Motor neuron (in vitro differentiated cells): ENCODE results near the gene FBXW5. TPM values are rescaled to one million over a fixed set of nuclear protein-coding genes. Genes with fewer than 3 reads are reported as not detected.

Source experiments
- ATAC-seq, 8 experiments: fragments of 200-7000 bp; cut with Tn5 transposase; replicated peaks in 6 of 8; 2 replicates each; pipeline ENCODE4 v1.8.0; 2021; ENCODE audit warnings: mild to moderate bottlenecking in 8 of 8, moderate library complexity in 8 of 8
- H3K27ac ChIP-seq, 2 donors: fragments of 250-450 bp; sonication (Bioruptor Pico); 2 replicates each; pipeline ENCODE4 v1.9.0; 2021; ENCODE audit warnings: antibody characterized with exemption in 2 of 2, mild to moderate bottlenecking in 2 of 2, moderate library complexity in 1 of 2
- H3K4me1 ChIP-seq, 2 donors: fragments of 250-450 bp; sonication (Bioruptor Pico); replicated peaks in 1 of 2; 2 replicates each; pipeline ENCODE4 v1.6.1; 2021; ENCODE audit warnings: antibody characterized with exemption in 2 of 2, mild to moderate bottlenecking in 2 of 2, moderate library complexity in 1 of 2
- H3K4me3 ChIP-seq, 5 donors: fragments of 250-450 bp; sonication (Bioruptor Pico); 2 replicates each; pipeline ENCODE4 v1.9.0; 2021; ENCODE audit warnings: antibody characterized with exemption in 5 of 5, mild to moderate bottlenecking in 5 of 5, moderate library complexity in 4 of 5
- WGBS, 10 experiments: fragments of 450-650 bp; shearing (Covaris generic); methylation state at CpG; one replicate each; pipeline ENCODE4 v1.0.0; 2022; 5-methylcytosine and 5-hydroxymethylcytosine counted together
- in situ Hi-C, 9 experiments: fragments of 400-800 bp; cut with MboI; loops; one replicate each; pipeline ENCODE4 v1.15.0; 2021; ENCODE audit warnings: low sequenced_read_pairs in 9 of 9, low pct_unique_long_range_greater_than_20kb in 2 of 9; ENCODE audit not compliant: unreplicated experiment in 9 of 9
- total RNA-seq, 8 experiments: library from RNA; unstranded; fragments of 300-600 nt; gene quantifications; 2 replicates each; pipeline versions ENCODE4 v1.2.3 to v1.2.4, GENCODE V29; 2022

FBXW5 gene
- total RNA-seq, 8 experiments from 2014 or later: 34.1 to 115 (median 45.3) TPM

DNA sequence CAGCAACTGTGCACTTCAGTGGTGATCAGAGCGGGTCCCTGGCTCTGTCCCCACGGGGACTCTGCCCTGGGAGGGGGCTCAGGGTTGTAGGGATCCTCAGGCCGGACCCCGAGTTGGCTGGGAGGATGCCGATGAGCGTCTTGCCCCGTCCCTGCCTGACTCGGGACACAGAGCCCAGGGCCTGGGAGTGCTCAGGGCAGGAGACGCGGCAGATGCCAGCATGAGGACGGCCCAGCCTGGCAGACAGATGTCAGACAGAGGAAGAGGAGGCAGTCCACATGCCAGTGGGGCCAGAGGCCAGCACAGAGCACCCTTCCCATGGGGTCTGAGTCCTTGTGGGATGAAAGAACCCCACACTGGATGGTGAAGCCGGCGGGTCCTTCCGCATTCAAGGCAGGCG is 18.8 kb upstream of the FBXW5 start:
- in situ Hi-C loops: no loop called here
- WGBS, 10 experiments: 64 to 90% (median 83%) methylated on average over 2 to 8 of the region's 15 CpGs; no CpG with 5 or more reads in 4 of the 10 experiments
- no peak overlapping the region for H3K27ac ChIP-seq
- no peak for ATAC-seq
- H3K4me3 ChIP-seq: no peak overlapping the region
- peaks cover 16 to 23% of the 10 kb centered on the region in 2 donors for H3K4me1 ChIP-seq

- 63 to 90% methylated on average over 2 to 4 of the region's 11 CpGs; no CpG with 5 or more reads in 8 of the 10 experiments for WGBS, 10 experiments
- peak in 1 of 8 experiments; percentile 43 for ATAC-seq
- in situ Hi-C loops: no loop called here
These were observed 18.2 kb upstream of the FBXW5 start for GRCh38 chr9:136962701-136963248.

DNA sequence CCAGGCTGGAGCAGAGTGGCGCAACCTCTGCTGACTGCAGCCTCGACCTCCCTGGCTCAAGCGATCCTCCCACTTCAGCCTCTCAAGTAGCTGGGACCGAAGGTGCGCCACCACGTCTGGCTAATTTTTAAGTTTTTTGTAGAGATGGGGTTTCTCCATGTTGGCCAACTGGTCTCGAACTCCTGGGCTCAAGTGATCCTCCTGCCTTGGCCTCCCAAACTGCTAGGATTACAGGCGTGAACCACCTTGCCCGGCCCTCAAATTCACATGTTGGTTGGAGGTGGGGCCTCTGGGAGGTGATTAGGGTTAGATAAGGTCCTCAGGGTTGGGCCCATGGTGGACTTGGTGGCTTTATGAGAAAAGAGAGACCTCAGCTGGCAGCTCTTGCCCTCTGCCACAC is 17.6 kb upstream of the FBXW5 start:
- ATAC-seq: no peak
- WGBS, 10 experiments: 90 to 100% (median 91%) methylated on average over 2 to 4 of the region's 9 CpGs; no CpG with 5 or more reads in 7 of the 10 experiments
- in situ Hi-C loops: no loop called here
- no peak overlapping the region for H3K4me3 ChIP-seq
- peaks cover 10 to 18% of the 10 kb centered on the region in 2 donors for H3K4me1 ChIP-seq
- no peak overlapping the region for H3K27ac ChIP-seq

More at GRCh38 chr9:136962701-136963248, 18.2 kb upstream of the FBXW5 start:
- Histone ChIP-seq H3K4me3 (no peak overlapping the region), H3K27ac (no peak overlapping the region), H3K4me1 (peaks cover 10 to 18% of the 10 kb centered on the region in 2 donors)

GRCh38 chr9:136961279-136962065 is 16.9 kb upstream of the FBXW5 start:
- in situ Hi-C loops: no loop called here
- Histone ChIP-seq H3K4me1 (peaks cover 8 to 17% of the 10 kb centered on the region in 2 donors), H3K4me3 (no peak overlapping the region), H3K27ac (peak overlapping the region in 1 of 2 donors; percentile 29)
- 40 to 100% (median 51%) methylated on average over 1 to 8 of the region's 23 CpGs; no CpG with 5 or more reads in 5 of the 10 experiments for WGBS, 10 experiments
- peak; percentile 26 to 91 (median 75) for ATAC-seq

- H3K4me3 ChIP-seq: no peak overlapping the region
- WGBS, 10 experiments: 89 to 100% methylated on average over 1 to 5 of the region's 15 CpGs; no CpG with 5 or more reads in 8 of the 10 experiments
- ATAC-seq: no peak
- peaks cover 3 to 12% of the 10 kb centered on the region in 2 donors for H3K4me1 ChIP-seq
- H3K27ac ChIP-seq: peak overlapping the region in 1 of 2 donors; percentile 29
- in situ Hi-C loops: no loop called here
These were observed 16.4 kb upstream of the FBXW5 start for GRCh38 chr9:136960938-136961275.

- peaks cover 0 to 8% of the 10 kb centered on the region in 2 donors for H3K4me1 ChIP-seq
- no peak overlapping the region for H3K4me3 ChIP-seq
- 100% methylated on average over 1 of the region's 19 CpGs; no CpG with 5 or more reads in 9 of the 10 experiments for WGBS, 10 experiments
- in situ Hi-C loops: no loop called here
- ATAC-seq: no peak
- no peak overlapping the region for H3K27ac ChIP-seq
These were observed 15.8 kb upstream of the FBXW5 start for GRCh38 chr9:136960212-136960937.

DNA sequence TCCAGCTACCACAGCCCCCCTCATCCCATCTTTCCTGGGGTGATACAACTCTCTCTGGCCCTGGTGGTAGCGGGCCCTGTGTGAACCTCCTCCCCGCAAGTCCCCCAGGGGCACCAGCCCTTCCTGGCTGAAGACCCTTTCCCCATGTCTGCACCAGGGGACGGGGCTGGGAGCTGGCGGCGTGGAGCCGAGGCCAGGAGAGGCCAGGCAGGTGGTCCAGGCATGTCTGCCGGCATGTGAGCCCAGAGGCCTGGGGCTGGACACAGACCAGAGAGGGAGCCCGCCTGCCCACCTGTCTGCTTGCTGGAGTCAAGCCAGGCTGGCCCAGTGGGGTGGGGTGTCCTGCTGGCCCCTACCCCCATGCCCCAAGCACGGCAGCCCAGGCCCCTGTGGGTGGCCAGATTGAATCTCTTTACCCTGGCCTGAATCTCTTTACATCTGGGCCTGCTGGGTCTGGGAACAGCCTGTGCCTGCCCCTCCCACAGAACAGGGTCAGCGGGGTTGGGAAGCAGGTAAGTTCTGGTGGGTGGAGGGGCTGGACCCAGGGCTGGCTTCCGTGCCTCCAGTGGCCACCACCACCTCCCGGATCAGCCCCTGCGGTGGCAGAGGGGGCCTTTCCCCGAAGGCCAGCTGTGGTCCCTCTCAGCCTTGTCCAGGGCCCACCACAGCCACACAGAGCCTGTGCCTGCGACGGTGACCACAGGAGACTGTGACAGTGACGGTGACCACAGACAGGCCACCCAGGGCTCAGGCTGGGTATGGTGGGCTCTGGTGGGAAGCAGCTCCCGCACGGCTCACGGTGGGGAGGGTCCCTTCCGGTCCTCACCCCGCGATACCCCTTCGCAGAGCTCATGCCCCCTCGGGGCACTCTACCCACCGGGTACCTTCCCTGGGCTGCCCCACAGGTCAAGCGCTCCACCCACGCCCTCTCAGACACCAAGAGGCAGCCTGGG is 14.6 kb upstream of the FBXW5 start:
- in situ Hi-C loops: no loop called here
- Histone ChIP-seq H3K4me3 (no peak overlapping the region), H3K4me1 (peaks cover 0 to 8% of the 10 kb centered on the region in 2 donors), H3K27ac (no peak overlapping the region)
- 20 to 81% methylated on average over 1 to 6 of the region's 28 CpGs; no CpG with 5 or more reads in 8 of the 10 experiments for WGBS, 10 experiments
- no peak for ATAC-seq

- in situ Hi-C loops: no loop called here
- Histone ChIP-seq H3K27ac (no peak overlapping the region), H3K4me3 (no peak overlapping the region), H3K4me1 (peaks cover 0 to 8% of the 10 kb centered on the region in 2 donors)
- no peak for ATAC-seq
- WGBS, 10 experiments: 37 to 100% (median 86%) methylated on average over 1 to 4 of the region's 7 CpGs; no CpG with 5 or more reads in 4 of the 10 experiments
These were observed 13.9 kb upstream of the FBXW5 start for GRCh38 chr9:136958473-136958872.

DNA sequence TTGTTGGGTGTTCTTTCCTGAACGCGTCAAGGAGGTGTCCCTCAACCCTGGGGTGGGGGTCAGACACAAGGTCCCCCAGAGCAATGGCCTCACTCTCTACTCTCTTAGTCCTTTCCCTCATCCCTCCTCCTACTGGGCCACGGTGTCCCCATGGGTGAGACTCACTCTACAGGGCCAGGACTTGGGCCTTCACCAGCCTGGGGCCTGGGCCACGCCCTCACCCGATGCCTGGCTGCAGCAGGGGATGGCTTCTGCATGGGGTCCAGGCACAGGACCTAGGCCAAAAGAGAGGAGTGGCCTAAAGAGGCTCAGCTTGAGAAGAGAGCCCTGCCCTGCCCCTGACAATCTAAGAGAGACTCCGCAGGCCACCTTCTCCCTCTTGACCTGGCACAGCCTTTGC is 13.4 kb upstream of the FBXW5 start:
- 70 to 100% (median 90%) methylated on average over 1 to 4 of the region's 6 CpGs; no CpG with 5 or more reads in 4 of the 10 experiments for WGBS, 10 experiments
- H3K4me1 ChIP-seq: peaks cover 0 to 8% of the 10 kb centered on the region in 2 donors
- no peak overlapping the region for H3K27ac ChIP-seq
- H3K4me3 ChIP-seq: no peak overlapping the region
- in situ Hi-C loops: no loop called here
- no peak for ATAC-seq

GRCh38 chr9:136957461-136957860 is 12.9 kb upstream of the FBXW5 start:
- Histone ChIP-seq H3K4me1 (peaks cover 3 to 11% of the 10 kb centered on the region in 2 donors), H3K4me3 (no peak overlapping the region), H3K27ac (no peak overlapping the region)
- ATAC-seq: no peak
- WGBS, 10 experiments: no CpG with 5 or more reads among the region's 1 CpG
- in situ Hi-C loops: no loop called here

GRCh38 chr9:136956604-136957003 is 12.1 kb upstream of the FBXW5 start:
- Histone ChIP-seq H3K4me1 (peaks cover 12 to 19% of the 10 kb centered on the region in 2 donors), H3K27ac (no peak overlapping the region), H3K4me3 (no peak overlapping the region)
- in situ Hi-C loops: no loop called here
- WGBS, 10 experiments: 47 to 94% (median 86%) methylated on average over 1 to 4 of the region's 4 CpGs; no CpG with 5 or more reads in 3 of the 10 experiments
- ATAC-seq: no peak

- 65 to 100% (median 80%) methylated on average over 1 to 5 of the region's 9 CpGs; no CpG with 5 or more reads in 7 of the 10 experiments for WGBS, 10 experiments
- ATAC-seq: no peak
- no peak overlapping the region for H3K4me3 ChIP-seq
- no peak overlapping the region for H3K27ac ChIP-seq
- in situ Hi-C loops: no loop called here
- H3K4me1 ChIP-seq: peaks cover 13% of the 10 kb centered on the region in 2 donors
These were observed 11.4 kb upstream of the FBXW5 start for GRCh38 chr9:136955943-136956335.
